ENCODE data around the gene SMPD2.
"Not testable (repeated sequence)": the region's sequence is repeated elsewhere in the genome, so short reads cannot be mapped to it uniquely, and the experiment has no call there.

Gene SMPD2

GRCh38 chr6:109461205-109461604 is 20.7 kb downstream of the SMPD2 start:
- not testable (repeated sequence) for DNase-seq (ENCODE audit: low read depth)

- no peak for DNase-seq (ENCODE audit: low read depth)
These were observed 21.4 kb downstream of the SMPD2 start for GRCh38 chr6:109461733-109462526.

GRCh38 chr6:109465772-109466171 is 25.2 kb downstream of the SMPD2 start:
- no peak for DNase-seq (ENCODE audit: low read depth)

- DNase-seq (ENCODE audit: low read depth): no peak
These were observed 25.8 kb downstream of the SMPD2 start for GRCh38 chr6:109466212-109466923.

- DNase-seq (ENCODE audit: low read depth): no peak
These were observed 27.2 kb downstream of the SMPD2 start for GRCh38 chr6:109467696-109468095.

- DNase-seq (ENCODE audit: low read depth): no peak
These were observed 29.2 kb downstream of the SMPD2 start for GRCh38 chr6:109469591-109470189.

GRCh38 chr6:109471105-109471810 is 30.7 kb downstream of the SMPD2 start:
- DNase-seq (ENCODE audit: low read depth): no peak

GRCh38 chr6:109472132-109472995 is 31.8 kb downstream of the SMPD2 start:
- no peak for DNase-seq (ENCODE audit: low read depth)

GRCh38 chr6:109473120-109473519 is 32.6 kb downstream of the SMPD2 start:
- no peak for DNase-seq (ENCODE audit: low read depth)

GRCh38 chr6:109474995-109475394 is 34.5 kb downstream of the SMPD2 start:
- no peak for DNase-seq (ENCODE audit: low read depth)

GRCh38 chr6:109475625-109476024 is 35.1 kb downstream of the SMPD2 start:
- no peak for DNase-seq (ENCODE audit: low read depth)

GRCh38 chr6:109477184-109477583 is 36.7 kb downstream of the SMPD2 start:
- DNase-seq (ENCODE audit: low read depth): no peak

GRCh38 chr6:109477725-109478124 is 37.2 kb downstream of the SMPD2 start:
- no peak for DNase-seq (ENCODE audit: low read depth)

GRCh38 chr6:109478222-109478805 is 37.8 kb downstream of the SMPD2 start:
- DNase-seq (ENCODE audit: low read depth): no peak

GRCh38 chr6:109478841-109479624 is 38.5 kb downstream of the SMPD2 start:
- no peak for DNase-seq (ENCODE audit: low read depth)

GRCh38 chr6:109480993-109481480 is 40.5 kb downstream of the SMPD2 start:
- DNase-seq (ENCODE audit: low read depth): no peak

GRCh38 chr6:109482905-109483734 is 42.6 kb downstream of the SMPD2 start, which contains the start of gene ZBTB24:
TSS of gene ZBTB24 (minus strand) at chr6:109483219. CDS start at chr6:109482026, 1,193 bp downstream.
- peak; percentile 87 for DNase-seq (ENCODE audit: low read depth)

- no peak for DNase-seq (ENCODE audit: low read depth)
These were observed 43.2 kb downstream of the SMPD2 start for GRCh38 chr6:109483735-109484057.

GRCh38 chr6:109484122-109484521 is 43.6 kb downstream of the SMPD2 start:
- DNase-seq (ENCODE audit: low read depth): no peak

Measured in stimulated activated CD8-positive, alpha-beta memory T cell treated with anti-CD3 and anti-CD28 coated beads, Interleukin-4, amount 100 ng/mL, for 24 hours (primary cell).